SHP77 (cell line): ENCODE measurements around the gene PGPEP1.
A peak's percentile ranks its signal among the peaks of the same experiment; 100 is the strongest.
"Not testable (repeated sequence)": the region's sequence is repeated elsewhere in the genome, so short reads cannot be mapped to it uniquely, and the experiment has no call there.

Source experiments
- DNase-seq, 2 experiments: peaks; one replicate each; lab custom pipeline; 2025; lab: John Stamatoyannopoulos, UW

PGPEP1 gene

GRCh38 chr19:18364277-18364825, 24.0 kb downstream of the PGPEP1 start:
- DNase-seq, result not testable (repeated sequence)

- peak; percentile 77 to 91 for DNase-seq
These were observed 24.6 kb downstream of the PGPEP1 start for GRCh38 chr19:18364826-18365528.

GRCh38 chr19:18366021-18366435, 25.6 kb downstream of the PGPEP1 start:
- no peak for DNase-seq

GRCh38 chr19:18368504-18369222, 28.3 kb downstream of the PGPEP1 start:
- no peak for DNase-seq

- no peak for DNase-seq
These were observed 33.1 kb downstream of the PGPEP1 start for GRCh38 chr19:18373407-18373891.

GRCh38 chr19:18373892-18374629, 33.7 kb downstream of the PGPEP1 start:
- peak; percentile 91 to 96 for DNase-seq

- peak; percentile 46 to 64 for DNase-seq
These were observed 36.6 kb downstream of the PGPEP1 start for GRCh38 chr19:18377026-18377425.

GRCh38 chr19:18379803-18380747, 39.7 kb downstream of the PGPEP1 start:
- peak; percentile 49 to 78 for DNase-seq

- DNase-seq, result no peak
These were observed 40.4 kb downstream of the PGPEP1 start for GRCh38 chr19:18380843-18381242.

GRCh38 chr19:18383622-18384021, 43.2 kb downstream of the PGPEP1 start:
- not testable (repeated sequence) for DNase-seq

- no peak for DNase-seq
These were observed 44.4 kb downstream of the PGPEP1 start for GRCh38 chr19:18384775-18385174.

GRCh38 chr19:18385359-18385674, 44.9 kb downstream of the PGPEP1 start:
- no peak for DNase-seq

- DNase-seq, result peak; percentile 37 to 63
These were observed 45.5 kb downstream of the PGPEP1 start, which contains the start of gene GDF15 for GRCh38 chr19:18385675-18386542. Gene GDF15 (plus strand): TSS chr19:18386158. CDS start chr19:18386190, 32 bp downstream.

GRCh38 chr19:18386543-18387271, 46.3 kb downstream of the PGPEP1 start:
- DNase-seq, result no peak

GRCh38 chr19:18388100-18388959, 47.9 kb downstream of the PGPEP1 start:
- peak; percentile 79 to 82 for DNase-seq

- DNase-seq, result no peak
These were observed 48.7 kb downstream of the PGPEP1 start for GRCh38 chr19:18388960-18389725.

GRCh38 chr19:18389726-18390064, 49.3 kb downstream of the PGPEP1 start:
- no peak for DNase-seq
